ENCODE results near the gene UBTD2. TPM values are rescaled to one million over a fixed set of nuclear protein-coding genes. Genes with fewer than 3 reads are reported as not detected.
A peak's percentile ranks its signal among the peaks of the same experiment; 100 is the strongest.

Gene UBTD2
- total RNA-seq, 1 experiment from 2014 or later = 31.8 TPM

- in situ Hi-C loops (cut with HindIII; ENCODE audit: low pct_unique_long_range_greater_than_20kb, low sequenced_read_pairs) = no loop called here
- DNase-seq (ENCODE audit: low read depth) = no peak
Observed at GRCh38 chr5:172267943-172268342, 15.6 kb downstream of the UBTD2 start.

GRCh38 chr5:172266676-172267092 lies 16.9 kb downstream of the UBTD2 start:
- in situ Hi-C loops (cut with HindIII; ENCODE audit: low pct_unique_long_range_greater_than_20kb, low sequenced_read_pairs) = no loop called here
- peak; percentile 33 for DNase-seq (ENCODE audit: low read depth)

GRCh38 chr5:172266071-172266675 lies 17.4 kb downstream of the UBTD2 start:
- no peak for DNase-seq (ENCODE audit: low read depth)
- in situ Hi-C loops (cut with HindIII; ENCODE audit: low pct_unique_long_range_greater_than_20kb, low sequenced_read_pairs) = no loop called here

- DNase-seq (ENCODE audit: low read depth) = no peak
- in situ Hi-C loops (cut with HindIII; ENCODE audit: low pct_unique_long_range_greater_than_20kb, low sequenced_read_pairs) = no loop called here
Observed at GRCh38 chr5:172264815-172265395, 18.7 kb downstream of the UBTD2 start.

- DNase-seq (ENCODE audit: low read depth) = no peak
- in situ Hi-C loops (cut with HindIII; ENCODE audit: low pct_unique_long_range_greater_than_20kb, low sequenced_read_pairs) = no loop called here
Observed at GRCh38 chr5:172255444-172255843, 28.1 kb downstream of the UBTD2 start.

- in situ Hi-C loops (cut with HindIII; ENCODE audit: low pct_unique_long_range_greater_than_20kb, low sequenced_read_pairs) = no loop called here
- no peak for DNase-seq (ENCODE audit: low read depth)
Observed at GRCh38 chr5:172252501-172252900, 31.1 kb downstream of the UBTD2 start.

- in situ Hi-C loops (cut with HindIII; ENCODE audit: low pct_unique_long_range_greater_than_20kb, low sequenced_read_pairs) = no loop called here
- DNase-seq (ENCODE audit: low read depth) = no peak
Observed at GRCh38 chr5:172251419-172251818, 32.1 kb downstream of the UBTD2 start.

GRCh38 chr5:172248637-172249036 lies 34.9 kb downstream of the UBTD2 start:
- in situ Hi-C loops (cut with HindIII; ENCODE audit: low pct_unique_long_range_greater_than_20kb, low sequenced_read_pairs) = no loop called here
- no peak for DNase-seq (ENCODE audit: low read depth)

GRCh38 chr5:172245703-172246125 lies 37.9 kb downstream of the UBTD2 start:
- in situ Hi-C loops (cut with HindIII; ENCODE audit: low pct_unique_long_range_greater_than_20kb, low sequenced_read_pairs) = no loop called here
- no peak for DNase-seq (ENCODE audit: low read depth)

GRCh38 chr5:172245046-172245445 lies 38.5 kb downstream of the UBTD2 start:
- in situ Hi-C loops (cut with HindIII; ENCODE audit: low pct_unique_long_range_greater_than_20kb, low sequenced_read_pairs) = no loop called here

GRCh38 chr5:172243302-172243701 lies 40.3 kb downstream of the UBTD2 start:
- in situ Hi-C loops (cut with HindIII; ENCODE audit: low pct_unique_long_range_greater_than_20kb, low sequenced_read_pairs) = no loop called here
- DNase-seq (ENCODE audit: low read depth) = no peak

More at GRCh38 chr5:172245046-172245445, 38.5 kb downstream of the UBTD2 start:
- no peak for DNase-seq (ENCODE audit: low read depth)

- in situ Hi-C loops (cut with HindIII; ENCODE audit: low pct_unique_long_range_greater_than_20kb, low sequenced_read_pairs) = no loop called here
- DNase-seq (ENCODE audit: low read depth) = no peak
Observed at GRCh38 chr5:172238334-172238733, 45.2 kb downstream of the UBTD2 start.

GRCh38 chr5:172235827-172236736 lies 47.5 kb downstream of the UBTD2 start:
- in situ Hi-C loops (cut with HindIII; ENCODE audit: low pct_unique_long_range_greater_than_20kb, low sequenced_read_pairs) = no loop called here
- no peak for DNase-seq (ENCODE audit: low read depth)

- DNase-seq (ENCODE audit: low read depth) = no peak
- in situ Hi-C loops (cut with HindIII; ENCODE audit: low pct_unique_long_range_greater_than_20kb, low sequenced_read_pairs) = no loop called here
Observed at GRCh38 chr5:172235132-172235780, 48.3 kb downstream of the UBTD2 start.

- no peak for DNase-seq (ENCODE audit: low read depth)
- in situ Hi-C loops (cut with HindIII; ENCODE audit: low pct_unique_long_range_greater_than_20kb, low sequenced_read_pairs) = no loop called here
Observed at GRCh38 chr5:172234031-172234430, 49.5 kb downstream of the UBTD2 start.

- no peak for DNase-seq (ENCODE audit: low read depth)
- in situ Hi-C loops (cut with HindIII; ENCODE audit: low pct_unique_long_range_greater_than_20kb, low sequenced_read_pairs) = no loop called here
Observed at GRCh38 chr5:172229904-172230303, 53.7 kb downstream of the UBTD2 start.

- in situ Hi-C loops (cut with HindIII; ENCODE audit: low pct_unique_long_range_greater_than_20kb, low sequenced_read_pairs) = no loop called here
- DNase-seq (ENCODE audit: low read depth) = no peak
Observed at GRCh38 chr5:172224996-172225395, 58.6 kb downstream of the UBTD2 start.

GRCh38 chr5:172223901-172224873 lies 59.4 kb downstream of the UBTD2 start:
- in situ Hi-C loops (cut with HindIII; ENCODE audit: low pct_unique_long_range_greater_than_20kb, low sequenced_read_pairs) = no loop called here
- DNase-seq (ENCODE audit: low read depth) = no peak
